GM18873 (cell line): Measurements from ENCODE around the gene GATA1.
A peak's percentile ranks its signal among the peaks of the same experiment; 100 is the strongest.

Experiments
- ATAC-seq: cut with Tn5 transposase; IDR thresholded peaks from one replicate; pipeline ENCODE4 v1.9.1; 2021; ENCODE audit warnings: mild to moderate bottlenecking, moderate library complexity, moderate number of reproducible peaks; ENCODE audit not compliant: unreplicated experiment, low FRiP score

The GATA1 gene

GRCh38 chrX:48784726-48785125, 1.7 kb upstream of the GATA1 start:
- no peak for ATAC-seq

GRCh38 chrX:48785186-48785539, 1.2 kb upstream of the GATA1 start:
- ATAC-seq, result no peak

- no peak for ATAC-seq
These were observed 713 bp upstream of the GATA1 start for GRCh38 chrX:48785540-48786214.

- ATAC-seq, result no peak
These were observed 575 bp downstream of the GATA1 start for GRCh38 chrX:48786825-48787504.

- no peak for ATAC-seq
These were observed 1.4 kb downstream of the GATA1 start for GRCh38 chrX:48787505-48788443.

DNA sequence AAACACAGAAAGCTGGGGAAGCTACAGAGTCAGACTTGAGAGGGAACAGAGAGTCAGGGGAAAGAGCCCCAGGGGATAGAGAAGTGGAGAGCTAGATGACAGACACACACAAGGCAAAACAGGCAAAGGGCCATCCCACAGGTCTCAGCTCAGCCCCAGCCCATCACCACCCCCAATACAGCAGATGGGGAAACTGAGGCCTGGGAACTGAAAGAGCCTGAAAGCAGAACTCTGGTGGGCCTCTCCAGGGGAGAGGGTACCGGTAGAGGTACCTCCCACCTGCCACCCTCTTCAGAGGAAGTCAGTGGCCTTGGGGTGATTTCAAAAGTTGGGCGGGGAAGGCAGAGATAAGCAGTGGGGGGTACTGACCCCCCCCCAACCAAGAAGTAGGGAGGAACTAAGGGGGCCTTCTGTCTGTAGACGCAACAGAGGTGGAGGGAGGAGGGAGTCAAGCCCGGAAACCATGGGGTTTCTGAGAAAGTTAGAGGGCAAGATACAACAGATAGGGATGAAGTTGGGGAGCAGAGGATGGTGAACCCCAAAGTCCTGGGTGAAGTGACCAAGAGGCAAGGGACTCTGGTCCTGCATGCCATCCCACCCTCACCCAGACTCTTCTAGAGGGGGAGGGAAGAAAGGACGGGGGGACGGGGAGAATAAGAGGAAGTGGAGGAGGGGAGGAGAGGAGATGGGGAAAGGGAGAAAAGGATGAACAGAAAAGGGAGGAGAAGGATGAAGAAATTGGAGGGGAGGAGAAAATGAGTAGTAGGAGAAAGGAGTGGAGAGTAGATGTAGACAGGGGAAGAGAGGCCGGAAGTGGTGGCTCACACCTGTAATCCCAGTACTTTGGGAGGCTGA, 3.2 kb downstream of the GATA1 start:
- ATAC-seq, result no peak

GRCh38 chrX:48790477-48790876, 4.1 kb downstream of the GATA1 start:
- ATAC-seq, result no peak

- no peak for ATAC-seq
These were observed 4.9 kb downstream of the GATA1 start for GRCh38 chrX:48791063-48791820.

GRCh38 chrX:48792219-48792618, 5.8 kb downstream of the GATA1 start:
- ATAC-seq, result no peak

DNA sequence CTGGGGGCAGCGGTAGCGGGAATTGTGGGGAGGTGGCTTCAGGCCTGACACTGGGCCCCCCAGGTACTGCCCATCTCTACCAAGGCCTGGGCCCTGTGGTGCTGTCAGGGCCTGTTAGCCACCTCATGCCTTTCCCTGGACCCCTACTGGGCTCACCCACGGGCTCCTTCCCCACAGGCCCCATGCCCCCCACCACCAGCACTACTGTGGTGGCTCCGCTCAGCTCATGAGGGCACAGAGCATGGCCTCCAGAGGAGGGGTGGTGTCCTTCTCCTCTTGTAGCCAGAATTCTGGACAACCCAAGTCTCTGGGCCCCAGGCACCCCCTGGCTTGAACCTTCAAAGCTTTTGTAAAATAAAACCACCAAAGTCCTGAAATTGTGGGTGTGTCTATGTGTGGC, 7.5 kb downstream of the GATA1 start:
- ATAC-seq, result no peak

GRCh38 chrX:48794340-48794910, 8.0 kb downstream of the GATA1 start:
- ATAC-seq, result no peak

DNA sequence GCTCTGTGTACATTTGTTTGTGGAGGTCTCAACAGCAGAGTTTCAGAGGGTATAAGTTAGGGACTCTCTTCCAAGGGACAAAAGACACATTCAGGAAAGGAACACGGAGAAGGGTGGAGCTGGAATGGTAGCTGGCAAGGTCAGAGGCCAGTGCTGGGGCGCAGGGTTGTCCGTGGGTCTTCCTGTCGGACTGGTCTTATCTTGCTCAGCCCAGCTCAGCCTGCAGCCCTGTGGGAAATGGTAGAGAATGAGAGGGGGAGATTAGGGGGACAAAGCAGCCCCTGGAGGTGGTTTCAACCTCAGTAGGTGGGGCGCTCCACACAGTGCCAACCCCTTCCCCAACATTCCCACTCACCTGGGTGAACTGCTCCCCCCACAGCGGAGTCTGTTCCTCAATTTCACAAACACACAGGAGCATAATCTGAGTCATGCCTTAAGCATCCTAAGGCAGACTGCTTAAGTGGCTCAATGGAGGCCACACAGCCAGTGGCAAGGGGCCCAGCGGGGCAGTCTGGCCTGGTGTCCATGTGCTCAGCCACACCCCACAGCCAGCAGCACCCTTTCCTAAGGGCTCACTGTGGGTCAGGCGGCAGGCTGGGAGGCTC, 8.6 kb downstream of the GATA1 start:
- no peak for ATAC-seq

- no peak for ATAC-seq
These were observed 11.9 kb downstream of the GATA1 start for GRCh38 chrX:48798318-48798717.

- ATAC-seq, result no peak
These were observed 14.3 kb downstream of the GATA1 start for GRCh38 chrX:48800574-48801279.

GRCh38 chrX:48801280-48802088, 15.1 kb downstream of the GATA1 start, which contains the start of gene HDAC6:
Gene HDAC6 (plus strand): TSS chrX:48802067. CDS start chrX:48802693, 626 bp downstream.
- peak; percentile 85 for ATAC-seq

- peak; percentile 27 for ATAC-seq
These were observed 15.9 kb downstream of the GATA1 start for GRCh38 chrX:48802089-48802904.

DNA sequence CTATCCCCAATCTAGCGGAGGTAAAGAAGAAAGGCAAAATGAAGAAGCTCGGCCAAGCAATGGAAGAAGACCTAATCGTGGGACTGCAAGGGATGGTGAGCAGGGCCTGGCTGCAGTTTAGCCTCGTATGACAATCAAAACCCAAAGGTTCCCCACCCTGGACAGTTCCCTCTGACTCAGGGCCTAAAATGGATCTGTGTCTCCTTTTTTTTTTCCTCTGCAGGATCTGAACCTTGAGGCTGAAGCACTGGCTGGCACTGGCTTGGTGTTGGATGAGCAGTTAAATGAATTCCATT, 16.5 kb downstream of the GATA1 start:
- no peak for ATAC-seq
